Liver (tissue), 9 donors: Measurements from ENCODE around the gene TRAF3IP3. TPM values are rescaled to one million over a fixed set of nuclear protein-coding genes. Genes with fewer than 3 reads are reported as not detected.

Source experiments
- DNase-seq: peaks from one replicate; pipeline ENCODE4 v3.0.0-alpha.2; 2017; ENCODE audit warnings: low spot score
- H3K27ac ChIP-seq, 2 donors: one replicate each; pipeline ENCODE4 v1.7.0; 2013; ENCODE audit warnings: inconsistent platforms in 2 of 2, low read length in 2 of 2, control low read depth in 1 of 2, low read depth in 1 of 2, mild to moderate bottlenecking in 1 of 2
- H3K27me3 ChIP-seq, 4 donors: one replicate each; pipeline versions ENCODE4 v1.6.1 to v1.7.0; 2013; ENCODE audit warnings: low read length in 3 of 4, inconsistent platforms in 1 of 4, mild to moderate bottlenecking in 1 of 4, moderate library complexity in 1 of 4; ENCODE audit not compliant: control insufficient read depth in 4 of 4, insufficient read depth in 4 of 4
- H3K36me3 ChIP-seq, 4 donors: one replicate each; pipeline versions ENCODE4 v1.6.1 to v1.7.0; 2013; ENCODE audit warnings: low read length in 3 of 4, mild to moderate bottlenecking in 3 of 4, low read depth in 1 of 4, moderate library complexity in 1 of 4; ENCODE audit not compliant: control insufficient read depth in 4 of 4, insufficient read depth in 3 of 4
- H3K4me1 ChIP-seq, 4 donors: one replicate each; pipeline versions ENCODE4 v1.6.1 to v1.7.0; 2013; ENCODE audit warnings: low read length in 3 of 4, mild to moderate bottlenecking in 3 of 4, moderate library complexity in 1 of 4; ENCODE audit not compliant: control insufficient read depth in 4 of 4, insufficient read depth in 4 of 4
- H3K4me3 ChIP-seq, 3 donors: one replicate each; pipeline versions ENCODE4 v1.6.1 to v1.7.0; 2013; ENCODE audit warnings: low read length in 3 of 3, control low read depth in 1 of 3, low read depth in 1 of 3, mild to moderate bottlenecking in 1 of 3
- H3K9ac ChIP-seq, 2 donors: one replicate each; pipeline ENCODE4 v1.7.0; 2013; ENCODE audit warnings: low read length in 2 of 2, mild to moderate bottlenecking in 2 of 2, moderate library complexity in 2 of 2, control low read depth in 1 of 2, low read depth in 1 of 2
- H3K9me3 ChIP-seq, 4 donors: one replicate each; pipeline versions ENCODE4 v1.6.1 to v1.7.0; 2013; ENCODE audit warnings: low read length in 3 of 4; ENCODE audit not compliant: control insufficient read depth in 4 of 4
- CTCF ChIP-seq: fragments of 150-350 bp; IDR thresholded peaks from 2 replicates; pipeline ENCODE4 v1.5.1; 2017; ENCODE audit warnings: improper control_type of control experiment, low read depth, low read length; ENCODE audit not compliant: missing input control
- EGR1 ChIP-seq, 2 donors: IDR thresholded peaks; 2 replicates each; pipeline ENCODE4 v1.6.1; 2016 to 2018; ENCODE audit warnings: antibody characterized with exemption in 2 of 2, low read depth in 2 of 2
- FOXA1 ChIP-seq: IDR thresholded peaks from 2 replicates; pipeline ENCODE4 v1.6.1; 2016; ENCODE audit warnings: antibody characterized with exemption
- GABPA ChIP-seq, 2 donors: IDR thresholded peaks in 1 of 2; conservative IDR thresholded peaks in 1 of 2; 2 replicates each; pipeline ENCODE4 v1.6.1; 2016; ENCODE audit warnings: antibody characterized with exemption in 2 of 2, mild to moderate bottlenecking in 1 of 2, moderate library complexity in 1 of 2
- HNF4A ChIP-seq, 2 donors: conservative IDR thresholded peaks; 2 replicates each; pipeline ENCODE4 v1.6.1; 2016; ENCODE audit warnings: antibody characterized with exemption in 2 of 2, mild to moderate bottlenecking in 2 of 2
- HNF4G ChIP-seq: IDR thresholded peaks from 2 replicates; pipeline ENCODE4 v1.6.1; 2016; ENCODE audit warnings: antibody characterized with exemption
- JUND ChIP-seq, 2 donors: IDR thresholded peaks; 2 replicates each; pipeline ENCODE4 v1.6.1; 2016; ENCODE audit warnings: antibody characterized with exemption in 2 of 2
- MAX ChIP-seq: IDR thresholded peaks from 2 replicates; pipeline ENCODE4 v1.6.1; 2016; ENCODE audit warnings: antibody characterized with exemption
- RXRA ChIP-seq, 2 donors: IDR thresholded peaks; 2 replicates each; pipeline ENCODE4 v1.6.1; 2017 to 2018; ENCODE audit warnings: antibody characterized with exemption in 2 of 2, mild to moderate bottlenecking in 1 of 2
- SP1 ChIP-seq: IDR thresholded peaks from 2 replicates; pipeline ENCODE4 v1.6.1; 2018; ENCODE audit warnings: antibody characterized with exemption, mild to moderate bottlenecking
- YY1 ChIP-seq: IDR thresholded peaks from 2 replicates; pipeline ENCODE4 v1.6.1; 2016; ENCODE audit warnings: antibody characterized with exemption, mild to moderate bottlenecking
- ZBTB33 ChIP-seq: IDR thresholded peaks from 2 replicates; pipeline ENCODE4 v1.6.1; 2016; ENCODE audit warnings: antibody characterized with exemption
- WGBS: extraction: QIAGEN DNeasy Blood & Tissue Kit; methylation state at CpG from one replicate; pipeline ENCODE4 v1.1.7; 2013; 5-methylcytosine and 5-hydroxymethylcytosine counted together
- polyA plus RNA-seq, 2 donors: library from polyadenylated mRNA; stranded (reverse) in 1 of 2; unstranded in 1 of 2; fragments of 200-250 nt in 1 of 2; fragments of >200 nt in 1 of 2; fragmentation: Nextera tagmentation in 1 of 2; extraction: Ambion mirVana in 1 of 2; gene quantifications; one replicate each; pipeline versions ENCODE4 v1.2.1 to v1.2.3, GENCODE V29; 2013 to 2015
- total RNA-seq, 2 donors: library from RNA; depleted of rRNA; stranded (reverse); fragments of >200 nt; gene quantifications; one replicate each; pipeline ENCODE4 v1.2.3, GENCODE V29; 2014
- donor health status: healthy.
- donor health status: healthy.
- donor health status: healthy.
- donor health status: healthy.
- donor health status: healthy.

The TRAF3IP3 gene
- total and polyA plus RNA-seq, 4 donors, result 0.87 to 3.4 (median 2.2) TPM

- Histone ChIP-seq H3K36me3 (no peaks in the 10 kb centered on the region), H3K4me1 (peaks cover 0 to 3% (median 1%) of the 10 kb centered on the region in 4 donors), H3K27ac (no peak overlapping the region), H3K4me3 (no peak overlapping the region), H3K27me3 (no peaks in the 10 kb centered on the region), H3K9ac (no peak overlapping the region), H3K9me3 (no peaks in the 10 kb centered on the region)
- WGBS, result 95% methylated on average over 2 of the region's 2 CpGs
- TF ChIP-seq HNF4G (no peak), SP1 (no peak), ZBTB33 (no peak), MAX (no peak), CTCF (no peak), GABPA (IDR thresholded peaks at IDR 0.05 in 1 of 2, conservative IDR thresholded peaks at IDR 0.05 in 1 of 2) (no peak)
- DNase-seq, result no peak
These were observed 21.7 kb downstream of the TRAF3IP3 start for GRCh38 chr1:209777587-209777986.

- WGBS, result 100% methylated on average over 1 of the region's 1 CpG
- peaks cover 0 to 3% (median 2%) of the 10 kb centered on the region in 4 donors for H3K4me1 ChIP-seq
- no peak overlapping the region for H3K4me3 ChIP-seq
- H3K36me3 ChIP-seq, result no peaks in the 10 kb centered on the region
- H3K9me3 ChIP-seq, result no peaks in the 10 kb centered on the region
- TF ChIP-seq FOXA1 (no peak), JUND (IDR thresholded peaks at IDR 0.05) (no peak), YY1 (no peak)
- no peak overlapping the region for H3K9ac ChIP-seq
- no peak for DNase-seq
- H3K27me3 ChIP-seq, result no peaks in the 10 kb centered on the region
- H3K27ac ChIP-seq, result no peak overlapping the region
These were observed 22.2 kb downstream of the TRAF3IP3 start for GRCh38 chr1:209778102-209778501.

GRCh38 chr1:209780268-209780667, 24.4 kb downstream of the TRAF3IP3 start:
- Histone ChIP-seq H3K4me3 (no peak overlapping the region), H3K27me3 (no peaks in the 10 kb centered on the region), H3K9me3 (no peaks in the 10 kb centered on the region), H3K4me1 (peaks cover 2 to 18% (median 10%) of the 10 kb centered on the region in 4 donors), H3K36me3 (no peaks in the 10 kb centered on the region), H3K27ac (no peak overlapping the region), H3K9ac (no peak overlapping the region)
- TF ChIP-seq RXRA (IDR thresholded peaks at IDR 0.05) (no peak), HNF4A (conservative IDR thresholded peaks at IDR 0.05) (peak; percentile 53 to 56), MAX (no peak), CTCF (no peak), EGR1 (IDR thresholded peaks at IDR 0.05; ENCODE audit: low read depth in 2 of 2) (no peak)
- 53% methylated on average over 4 of the region's 4 CpGs for WGBS
- DNase-seq, result no peak
